ENCODE measurements around the gene IGFALS.

IGFALS gene

GRCh38 chr16:1810536-1810935 is 17.0 kb upstream of the IGFALS start:
- H3K27ac ChIP-seq (ENCODE audit: low read length), result no peak overlapping the region
- no peaks in the 10 kb centered on the region for H3F3A ChIP-seq (ENCODE audit: insufficient read depth, low read length)
- no peaks in the 10 kb centered on the region for H3K9me2 ChIP-seq (replicated peaks; ENCODE audit: insufficient read depth, low read length)
- H3K4me3 ChIP-seq (ENCODE audit: low read length), result no peak overlapping the region
- H2AFZ ChIP-seq (ENCODE audit: low read length), result no peak overlapping the region
- no peaks in the 10 kb centered on the region for H3K4me1 ChIP-seq (ENCODE audit: low read length)
- H3K79me2 ChIP-seq (ENCODE audit: low read length), result peaks cover 6% of the 10 kb centered on the region; the same call in 1 of the 2 replicates
- no peak for TF ChIP-seq EZH2 (optimal IDR thresholded peaks at IDR 0.05; ENCODE audit: low read depth, low read length)
- no peak for TF ChIP-seq EZH2phosphoT487 (IDR thresholded peaks at IDR 0.05; ENCODE audit: low read length)
- TF ChIP-seq CTCF (IDR thresholded peaks at IDR 0.05; ENCODE audit: low read length), result no peak
- no peak overlapping the region for H3K4me2 ChIP-seq (ENCODE audit: low read depth, low read length)
- H3K36me3 ChIP-seq (replicated peaks; ENCODE audit: insufficient read depth, low read length), result no peaks in the 10 kb centered on the region
- no peaks in the 10 kb centered on the region for H3K9me3 ChIP-seq (replicated peaks; ENCODE audit: insufficient read depth, low read length)
- no peaks in the 10 kb centered on the region for H4K20me1 ChIP-seq (ENCODE audit: insufficient read depth, low read length)
- no peak for DNase-seq
- H3K27me3 ChIP-seq (replicated peaks; ENCODE audit: insufficient read depth, low read length), result no peaks in the 10 kb centered on the region
- H3K9ac ChIP-seq (ENCODE audit: low read length), result no peak overlapping the region

DNA sequence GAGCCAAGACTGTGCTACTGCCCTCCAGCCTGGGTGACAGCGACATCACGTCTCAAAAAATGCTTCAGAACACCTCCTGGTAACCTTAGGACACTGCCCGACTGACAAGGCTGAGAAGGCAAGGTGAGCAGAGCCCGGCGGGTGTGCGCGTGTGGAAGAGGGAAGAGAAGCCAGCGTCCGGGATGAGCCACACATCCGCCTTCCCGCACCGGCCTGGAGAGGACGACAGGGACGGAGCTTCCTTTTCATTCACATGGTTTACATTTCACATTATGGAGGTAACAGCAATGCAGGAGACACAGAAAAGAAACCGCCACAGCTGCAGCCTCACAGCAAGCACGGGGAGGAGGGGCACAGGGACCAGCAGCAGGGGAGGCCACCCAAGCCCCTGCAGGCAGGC is 16.6 kb upstream of the IGFALS start:
- Histone ChIP-seq H3F3A (ENCODE audit: insufficient read depth, low read length) (no peaks in the 10 kb centered on the region), H3K27ac (ENCODE audit: low read length) (no peak overlapping the region), H2AFZ (ENCODE audit: low read length) (no peak overlapping the region), H3K4me2 (ENCODE audit: low read depth, low read length) (no peak overlapping the region), H3K27me3 (replicated peaks; ENCODE audit: insufficient read depth, low read length) (no peaks in the 10 kb centered on the region), H4K20me1 (ENCODE audit: insufficient read depth, low read length) (no peaks in the 10 kb centered on the region), H3K9me3 (replicated peaks; ENCODE audit: insufficient read depth, low read length) (no peaks in the 10 kb centered on the region), H3K79me2 (ENCODE audit: low read length) (peaks cover 6% of the 10 kb centered on the region; the same call in 1 of the 2 replicates), H3K36me3 (replicated peaks; ENCODE audit: insufficient read depth, low read length) (no peaks in the 10 kb centered on the region), H3K9ac (ENCODE audit: low read length) (no peak overlapping the region), H3K4me3 (ENCODE audit: low read length) (no peak overlapping the region), H3K9me2 (replicated peaks; ENCODE audit: insufficient read depth, low read length) (no peaks in the 10 kb centered on the region), H3K4me1 (ENCODE audit: low read length) (no peaks in the 10 kb centered on the region)
- DNase-seq, result no peak
- no peak for TF ChIP-seq CTCF (IDR thresholded peaks at IDR 0.05; ENCODE audit: low read length)
- no peak for TF ChIP-seq EZH2 (optimal IDR thresholded peaks at IDR 0.05; ENCODE audit: low read depth, low read length)
- no peak for TF ChIP-seq EZH2phosphoT487 (IDR thresholded peaks at IDR 0.05; ENCODE audit: low read length)

DNA sequence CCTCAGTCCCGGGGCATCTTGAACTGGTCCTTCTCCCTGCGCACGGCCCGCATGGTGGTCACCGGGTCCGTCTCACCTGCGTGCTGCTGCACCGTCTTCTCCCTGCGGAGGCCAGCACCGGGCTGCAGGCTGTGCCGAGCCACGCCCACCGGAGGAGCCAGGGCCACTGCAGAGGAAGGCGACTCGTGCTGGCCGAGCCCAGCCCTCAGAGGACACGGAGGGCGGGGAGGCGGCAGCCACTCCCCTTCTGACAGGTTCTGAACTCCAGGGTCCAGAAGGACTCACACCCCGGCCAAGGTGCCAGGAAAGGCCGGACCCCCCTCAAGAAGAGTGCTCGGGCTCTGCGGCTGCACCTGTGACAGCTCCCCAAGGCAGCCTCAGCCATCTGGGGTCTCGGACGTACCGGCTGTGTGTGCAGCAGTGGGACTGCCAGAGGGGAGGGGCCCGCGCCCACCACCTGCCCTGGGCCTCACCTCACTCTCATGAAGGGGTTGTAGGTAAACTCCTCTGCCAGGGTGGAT is 15.8 kb upstream of the IGFALS start:
- H3K4me2 ChIP-seq (ENCODE audit: low read depth, low read length), result no peak overlapping the region
- no peaks in the 10 kb centered on the region for H3F3A ChIP-seq (ENCODE audit: insufficient read depth, low read length)
- no peak overlapping the region for H2AFZ ChIP-seq (ENCODE audit: low read length)
- peaks cover 6% of the 10 kb centered on the region; the same call in 1 of the 2 replicates for H3K79me2 ChIP-seq (ENCODE audit: low read length)
- H3K9me2 ChIP-seq (replicated peaks; ENCODE audit: insufficient read depth, low read length), result no peaks in the 10 kb centered on the region
- H3K27me3 ChIP-seq (replicated peaks; ENCODE audit: insufficient read depth, low read length), result no peaks in the 10 kb centered on the region
- H3K9me3 ChIP-seq (replicated peaks; ENCODE audit: insufficient read depth, low read length), result no peaks in the 10 kb centered on the region
- TF ChIP-seq EZH2 (optimal IDR thresholded peaks at IDR 0.05; ENCODE audit: low read depth, low read length) (no peak), EZH2phosphoT487 (IDR thresholded peaks at IDR 0.05; ENCODE audit: low read length) (no peak), CTCF (IDR thresholded peaks at IDR 0.05; ENCODE audit: low read length) (no peak)
- H3K4me3 ChIP-seq (ENCODE audit: low read length), result no peak overlapping the region
- DNase-seq, result no peak
- no peak overlapping the region for H3K27ac ChIP-seq (ENCODE audit: low read length)
- no peaks in the 10 kb centered on the region for H3K4me1 ChIP-seq (ENCODE audit: low read length)
- H4K20me1 ChIP-seq (ENCODE audit: insufficient read depth, low read length), result no peaks in the 10 kb centered on the region
- no peak overlapping the region for H3K9ac ChIP-seq (ENCODE audit: low read length)
- no peaks in the 10 kb centered on the region for H3K36me3 ChIP-seq (replicated peaks; ENCODE audit: insufficient read depth, low read length)

Measured in MM.1S (cell line).